A673 (cell line): ENCODE results near the gene KIAA1586.

Source experiments
- CTCF ChIP-seq: fragments of 300-800, 200-600 bp; sonication (generic); conservative IDR thresholded peaks from 2 replicates; pipeline ENCODE4 v1.5.1; 2017; ENCODE audit warnings: low read depth, mild to moderate bottlenecking, antibody characterized with exemption, low read length, moderate library complexity, mixed read lengths
- EZH2 ChIP-seq: fragments of 200-600 bp; sonication (generic); IDR thresholded peaks from 2 replicates; pipeline ENCODE4 v1.6.1; 2017; ENCODE audit warnings: borderline replicate concordance, low read depth, mild to moderate bottlenecking, mixed read lengths, antibody characterized with exemption, low read length; ENCODE audit not compliant: poor library complexity, severe bottlenecking

- TF ChIP-seq CTCF (no peak), EZH2 (no peak)
These were observed 25.6 kb downstream of the KIAA1586 start for GRCh38 chr6:57072108-57072507.
